ENCODE results near the gene SMAD6. TPM values are rescaled to one million over a fixed set of nuclear protein-coding genes. Genes with fewer than 3 reads are reported as not detected.
"Not testable (repeated sequence)": the region's sequence is repeated elsewhere in the genome, so short reads cannot be mapped to it uniquely, and the experiment has no call there.

Gene SMAD6
- total and polyA plus RNA-seq, 11 donors: 10.4 to 65.9 (median 20.6) TPM

- no peaks in the 10 kb centered on the region for H3K9me3 ChIP-seq
- no peak for ATAC-seq
- H3K27me3 ChIP-seq: no peaks in the 10 kb centered on the region
- TF ChIP-seq POLR2A (IDR thresholded peaks at IDR 0.05): no peak
- TF ChIP-seq CTCF (IDR thresholded peaks at IDR 0.05): no peak
- H3K36me3 ChIP-seq: no peaks in the 10 kb centered on the region
- DNase-seq: no peak
- H3K4me1 ChIP-seq: peaks cover 0 to 31% (median 5%) of the 10 kb centered on the region in 12 donors
- 71 to 93% (median 90%) methylated on average over 3 of the region's 3 CpGs for WGBS, 4 donors
- no peak overlapping the region for H3K4me3 ChIP-seq
- intact Hi-C loops (cut with DNase I): no loop called here
- H3K27ac ChIP-seq: no peak overlapping the region
Observed at GRCh38 chr15:66826507-66826906, 124.5 kb downstream of the SMAD6 start.

DNA sequence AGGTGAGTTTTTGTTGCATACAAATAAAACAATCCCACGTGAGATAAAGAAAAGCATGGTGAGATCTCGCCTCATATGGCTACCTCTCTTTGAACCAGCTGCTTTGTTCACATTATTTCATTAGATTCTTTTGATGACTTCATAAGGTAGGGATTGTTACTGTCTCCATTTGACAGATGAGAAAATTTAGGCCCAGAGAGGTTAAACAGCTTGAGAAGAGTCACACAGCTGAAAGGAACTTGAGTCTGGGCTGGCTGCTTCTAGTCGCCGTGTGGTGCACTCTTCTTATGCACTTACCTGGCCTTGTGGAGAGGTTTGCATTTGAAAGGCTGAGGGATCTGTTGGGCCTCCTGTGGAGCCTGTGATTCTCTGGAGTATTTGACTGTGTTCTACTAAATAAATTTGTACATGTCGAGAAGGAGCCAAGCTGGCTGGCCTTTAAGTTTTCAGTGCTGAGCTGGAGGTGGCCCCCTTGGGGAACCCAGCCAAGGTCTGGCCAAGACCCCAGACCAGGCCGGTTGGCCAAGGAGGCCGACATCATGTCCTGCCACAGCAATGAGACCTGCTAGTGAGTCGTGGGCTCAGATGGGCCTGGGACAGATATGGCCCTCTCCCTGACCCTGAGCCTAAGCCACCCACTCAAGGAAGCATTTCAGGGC is 125.1 kb downstream of the SMAD6 start:
- Histone ChIP-seq H3K27ac (no peak overlapping the region), H3K9me3 (no peaks in the 10 kb centered on the region), H3K27me3 (no peaks in the 10 kb centered on the region), H3K4me1 (peaks cover 0 to 31% (median 5%) of the 10 kb centered on the region in 12 donors), H3K4me3 (no peak overlapping the region), H3K36me3 (no peaks in the 10 kb centered on the region)
- WGBS, 4 donors: 85 to 93% (median 90%) methylated on average over 8 of the region's 8 CpGs
- TF ChIP-seq CTCF (IDR thresholded peaks at IDR 0.05) (no peak), POLR2A (IDR thresholded peaks at IDR 0.05) (no peak)
- DNase-seq: no peak
- intact Hi-C loops (cut with DNase I): no loop called here
- ATAC-seq: no peak

GRCh38 chr15:66827698-66828055 is 125.6 kb downstream of the SMAD6 start:
- TF ChIP-seq POLR2A (IDR thresholded peaks at IDR 0.05) (no peak), CTCF (IDR thresholded peaks at IDR 0.05) (no peak)
- Histone ChIP-seq H3K4me1 (peaks cover 0 to 31% (median 5%) of the 10 kb centered on the region in 12 donors), H3K36me3 (no peaks in the 10 kb centered on the region), H3K27me3 (no peaks in the 10 kb centered on the region), H3K27ac (no peak overlapping the region), H3K9me3 (no peaks in the 10 kb centered on the region), H3K4me3 (no peak overlapping the region)
- ATAC-seq: no peak
- intact Hi-C loops (cut with DNase I): no loop called here
- 89 to 95% (median 91%) methylated on average over 6 of the region's 6 CpGs for WGBS, 4 donors
- no peak for DNase-seq

GRCh38 chr15:66828817-66829541 is 126.9 kb downstream of the SMAD6 start:
- DNase-seq; H3K4me3 ChIP-seq; intact Hi-C loops (cut with DNase I); H3K27me3 ChIP-seq; H3K36me3 ChIP-seq; ATAC-seq; H3K9me3 ChIP-seq: not testable (repeated sequence)
- H3K27ac ChIP-seq: peak overlapping the region in 6 of 12 donors; percentile 17 to 86 (median 73)
- peaks cover 0 to 31% (median 5%) of the 10 kb centered on the region in 12 donors for H3K4me1 ChIP-seq
- 72 to 87% (median 81%) methylated on average over 11 of the region's 11 CpGs for WGBS, 4 donors

All from heart left ventricle (tissue), 16 donors.